Stimulated activated CD4-positive, alpha-beta T cell treated with anti-CD3 and anti-CD28 coated beads, Interleukin-1b, Interleukin-23, amount 100 ng/mL, for 24 hours (primary cell): ENCODE data around the gene PLXDC1.

ENCODE experiments used
- DNase-seq, 4 experiments: peaks; one replicate each; pipeline ENCODE4 v3.0.0-alpha.2; 2020; ENCODE audit warnings: low read depth in 4 of 4, low spot score in 1 of 4

The PLXDC1 gene

DNA sequence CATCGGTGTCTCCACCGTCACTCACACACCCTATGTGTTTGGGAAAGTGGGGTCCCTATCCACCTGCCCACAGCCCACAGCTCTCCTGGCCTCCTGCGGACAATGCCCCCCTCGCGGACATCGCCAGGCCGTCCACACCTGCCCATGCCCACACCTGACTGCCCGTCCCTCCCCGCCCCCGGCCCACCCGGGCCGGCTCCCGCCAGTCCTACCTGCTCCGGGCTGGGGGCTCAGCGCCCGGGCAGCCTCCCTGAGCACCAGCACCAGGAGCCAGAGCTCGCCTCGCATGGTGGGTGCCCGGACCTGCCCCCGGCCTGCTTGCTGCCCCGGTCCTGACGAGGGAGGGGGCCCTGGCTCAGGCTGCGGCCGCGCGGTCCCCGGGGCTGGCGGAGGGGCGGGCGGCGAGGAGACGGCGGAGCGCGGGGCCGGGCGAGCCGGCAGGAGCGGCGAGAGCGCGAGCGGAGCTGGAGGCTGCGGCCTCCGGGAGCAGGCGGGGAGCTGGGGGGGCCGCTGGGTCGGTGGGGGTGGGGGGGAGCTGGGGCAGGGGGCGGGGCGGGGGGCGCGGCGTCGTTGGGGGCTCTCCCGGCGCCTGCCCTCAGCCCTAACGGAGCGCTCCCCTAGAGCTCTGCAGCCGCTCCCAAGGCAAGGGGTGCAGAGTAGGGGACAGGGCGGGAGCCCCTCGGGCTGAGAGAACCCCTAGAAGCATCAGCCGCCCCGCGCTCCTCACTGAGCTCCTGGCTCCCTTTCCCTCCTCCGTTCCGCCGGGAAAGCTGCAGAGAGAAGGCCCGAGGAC is at the start of gene PLXDC1:
TSS of gene PLXDC1 (minus strand) at position 488 of the 793 bp plus-strand sequence. CDS start at position 288, 200 bp downstream.
- DNase-seq = no peak

DNA sequence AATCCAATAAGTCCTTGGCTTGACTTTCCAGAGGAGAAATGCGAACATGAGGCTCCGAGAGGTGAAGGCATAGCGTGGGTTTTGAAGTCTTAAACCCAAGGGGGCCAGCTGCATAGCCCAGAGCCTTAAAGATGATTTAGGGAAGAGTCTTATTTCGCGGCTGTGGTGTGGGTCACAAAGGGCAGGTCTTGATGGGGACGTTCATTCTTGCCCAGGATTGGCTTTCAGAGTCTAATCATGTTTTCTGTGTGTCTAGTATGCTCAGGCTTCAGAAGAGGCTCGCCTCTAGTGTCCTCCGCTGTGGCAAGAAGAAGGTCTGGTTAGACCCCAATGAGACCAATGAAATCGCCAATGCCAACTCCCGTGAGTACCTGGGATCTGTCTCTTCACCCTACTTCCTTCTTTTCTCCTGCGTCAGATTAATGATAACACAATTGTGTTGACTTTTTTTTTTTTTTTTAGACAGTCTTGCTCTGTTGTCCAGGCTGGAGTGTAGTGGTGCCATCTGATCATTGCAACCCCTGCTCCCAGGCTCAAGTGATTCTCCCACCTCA is 49.6 kb upstream of the PLXDC1 start:
- no peak for DNase-seq

DNA sequence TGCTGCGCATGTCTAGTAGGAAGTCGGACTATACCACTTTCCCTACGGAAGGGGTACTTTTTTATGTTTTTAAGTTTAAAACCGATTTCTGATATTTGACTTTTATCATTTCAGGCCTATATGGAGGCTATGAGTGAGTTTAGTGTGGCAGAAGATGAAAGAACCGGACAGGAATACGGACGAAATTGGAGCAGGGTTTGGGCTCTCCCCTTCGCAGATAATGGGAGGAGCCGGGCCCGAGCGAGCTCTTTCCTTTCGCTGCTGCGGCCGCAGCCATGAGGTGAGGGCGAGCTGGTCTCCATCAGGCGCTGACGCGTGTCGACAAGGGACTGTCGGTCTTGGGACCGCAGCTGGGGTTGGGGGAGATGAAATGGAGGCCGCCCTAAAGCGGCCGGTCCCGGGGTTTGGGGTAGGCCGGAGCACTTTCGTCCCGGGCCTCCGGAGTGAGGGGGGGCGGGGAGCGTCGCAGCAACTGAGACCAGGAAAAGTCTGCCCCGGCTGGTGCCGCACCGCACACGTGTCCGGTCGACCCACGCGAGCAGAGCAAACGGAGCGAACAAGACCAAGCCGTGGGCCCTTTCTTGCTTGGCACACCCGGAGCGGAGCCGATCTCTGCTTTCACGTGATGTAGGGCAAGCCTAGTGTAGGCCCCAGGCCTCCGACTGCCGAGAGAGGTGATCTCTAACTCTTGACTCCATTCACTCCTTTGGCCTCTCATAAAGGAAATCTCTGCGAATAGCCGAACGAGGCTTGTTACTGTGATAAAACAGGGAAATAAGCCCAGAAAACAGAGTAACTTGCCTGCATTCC is 48.8 kb upstream of the PLXDC1 start, which contains the start of gene RPL19:
TSS of gene RPL19 (plus strand) at position 214 of the 810 bp plus-strand sequence. CDS start at position 276, 62 bp downstream.
- DNase-seq = peak; percentile 65 to 71 (median 68)

- DNase-seq = peak; percentile 68 to 84 (median 78)
Measured at GRCh38 chr17:39199820-39200069, 48.3 kb upstream of the PLXDC1 start.

DNA sequence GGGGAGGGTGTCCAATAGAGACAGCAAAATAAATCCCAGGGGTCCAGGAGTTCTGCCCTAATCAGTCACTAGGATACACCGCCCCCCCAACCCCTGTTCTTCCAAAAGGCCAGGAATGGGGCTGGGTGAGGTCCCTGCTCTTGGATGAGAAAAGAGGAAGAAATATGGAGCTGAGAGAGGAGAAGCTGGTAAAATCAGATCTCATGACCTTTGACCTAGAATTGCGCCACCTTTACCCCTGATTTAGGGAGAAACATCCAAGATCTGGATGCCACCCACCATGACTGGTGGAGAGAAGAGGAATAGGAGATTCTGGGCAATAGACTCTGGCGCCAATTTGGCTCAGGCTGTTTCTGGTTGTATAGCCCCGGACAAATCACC is 46.7 kb upstream of the PLXDC1 start:
- no peak for DNase-seq

- DNase-seq = peak in 3 of 4 experiments; percentile 48 to 71 (median 56)
Measured at GRCh38 chr17:39197380-39198185, 46.1 kb upstream of the PLXDC1 start, which contains the start of gene CACNB1. TSS of gene CACNB1 (minus strand) at chr17:39197669. CDS start at chr17:39197495, 174 bp downstream.

- DNase-seq = no peak
Measured at GRCh38 chr17:39196808-39197291, 45.4 kb upstream of the PLXDC1 start.

DNA sequence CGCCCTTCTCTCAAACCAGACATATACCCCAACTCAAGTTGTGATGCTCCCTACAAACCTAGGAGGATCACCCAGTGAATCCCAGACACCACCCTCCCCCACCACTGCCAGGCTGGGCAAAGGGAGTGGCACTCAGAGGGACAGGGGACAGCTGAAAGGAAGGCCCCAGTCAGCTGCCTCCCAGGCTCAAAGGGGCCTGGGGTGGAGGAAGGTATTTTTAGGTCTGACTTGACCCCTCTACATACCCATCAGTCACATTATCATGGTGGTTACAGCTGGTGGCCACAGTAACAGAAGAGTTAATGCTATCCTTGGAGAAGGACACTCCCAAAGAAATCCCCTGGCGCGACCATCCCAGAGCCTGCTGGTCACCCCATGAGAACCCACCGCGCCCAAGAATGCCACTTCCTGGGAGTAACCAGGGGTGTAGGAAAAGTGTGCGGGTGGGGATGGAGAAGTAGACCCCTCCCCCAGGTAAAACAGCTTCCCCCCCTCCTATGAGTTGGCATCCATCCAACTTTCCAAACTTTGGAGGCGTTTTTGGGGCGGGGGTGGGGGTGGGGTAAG is 44.9 kb upstream of the PLXDC1 start:
- DNase-seq = no peak

DNA sequence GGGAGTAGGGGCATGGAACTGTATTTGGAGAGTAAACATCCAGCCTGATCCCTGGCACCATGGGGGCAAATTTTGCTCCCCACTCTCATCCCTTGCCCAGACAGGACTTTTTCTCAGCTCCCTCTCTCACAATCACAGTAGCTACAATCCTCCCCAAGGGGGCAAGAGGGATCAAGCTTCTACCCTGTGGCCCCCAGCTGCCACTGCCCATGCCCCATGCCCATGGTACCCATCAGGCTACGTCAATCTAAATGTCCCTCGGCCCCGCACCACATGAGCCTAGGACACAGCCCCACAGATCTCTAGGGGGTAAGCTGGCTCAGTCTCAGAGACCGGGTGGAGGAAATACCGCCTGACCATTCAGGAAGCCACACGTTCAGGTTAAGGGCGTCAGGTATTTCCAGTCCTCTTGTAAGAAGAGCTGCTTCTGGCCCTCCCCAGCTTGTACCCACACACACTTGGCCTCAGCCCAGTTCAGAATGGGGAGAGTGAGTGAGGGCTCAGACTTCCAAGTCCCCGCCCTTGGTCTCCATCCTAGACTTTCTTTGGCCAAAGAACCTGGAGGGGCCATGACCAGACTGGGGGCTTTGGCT is 44.2 kb upstream of the PLXDC1 start:
- no peak for DNase-seq

GRCh38 chr17:39194985-39195524 is 43.6 kb upstream of the PLXDC1 start:
- no peak for DNase-seq

DNA sequence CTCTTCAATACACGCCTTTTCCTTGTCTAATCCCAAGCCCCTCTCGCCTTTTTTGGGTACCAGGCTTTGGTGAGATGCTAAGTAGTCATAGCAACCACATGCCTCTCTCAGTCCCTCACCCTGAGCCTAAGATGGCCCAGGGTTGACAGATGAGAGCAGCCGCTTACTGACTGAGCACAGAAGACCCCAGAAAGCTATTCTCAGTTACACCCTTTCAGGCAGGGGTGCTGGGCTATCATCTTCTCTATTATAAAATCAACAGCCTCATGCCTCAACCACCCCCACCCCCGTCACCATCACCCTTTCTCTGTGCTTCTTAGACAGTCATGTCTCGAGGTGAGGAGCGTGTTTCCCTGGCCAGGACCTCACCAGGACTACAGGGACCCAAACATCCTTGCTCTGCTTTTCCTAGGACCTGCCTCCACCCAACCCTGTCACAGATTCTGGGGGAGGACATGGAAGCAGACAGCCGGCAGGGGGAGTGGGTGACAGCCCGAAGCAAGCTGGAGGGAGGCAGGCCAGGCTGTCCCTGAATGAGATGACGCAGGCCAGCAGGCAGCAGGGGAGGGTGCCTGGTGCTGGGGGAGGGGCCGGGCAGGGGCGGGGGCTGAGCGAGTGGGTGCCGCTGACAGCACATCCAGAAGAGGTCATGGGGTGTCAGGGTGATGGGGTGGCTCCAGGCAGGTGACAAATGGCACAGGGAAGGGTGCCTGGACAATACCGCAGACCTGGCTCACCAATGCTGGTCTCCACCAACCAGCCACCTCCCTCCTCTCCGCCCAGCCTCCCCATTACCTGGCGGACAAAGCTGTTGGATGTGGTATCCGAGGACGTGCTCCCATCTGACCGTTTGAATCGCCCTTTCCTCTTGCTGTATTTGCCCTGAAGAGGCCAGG is 42.9 kb upstream of the PLXDC1 start:
- no peak for DNase-seq

DNA sequence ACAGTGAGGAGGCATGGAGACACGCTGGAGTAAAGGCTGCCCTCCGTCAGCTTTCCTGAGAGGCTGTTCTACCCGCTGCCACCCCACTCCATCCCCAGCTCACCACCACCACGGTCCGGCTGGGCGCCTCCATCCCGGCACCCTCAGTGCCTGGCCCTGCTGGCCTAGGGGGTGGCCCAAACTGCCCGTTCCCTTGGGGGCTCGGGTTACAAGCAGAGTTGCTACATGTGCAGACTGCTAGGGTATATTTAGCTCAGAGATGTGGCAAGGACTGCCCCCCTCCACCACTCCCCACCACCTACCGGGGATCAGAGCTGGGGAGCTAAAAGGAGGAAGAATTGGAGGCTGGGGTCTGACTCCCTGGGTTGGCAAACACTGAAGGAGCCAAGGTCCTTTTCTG is 41.9 kb upstream of the PLXDC1 start:
- no peak for DNase-seq

- DNase-seq = no peak
Measured at GRCh38 chr17:39192901-39193300, 41.5 kb upstream of the PLXDC1 start.

GRCh38 chr17:39191750-39192510 is 40.5 kb upstream of the PLXDC1 start:
- DNase-seq = no peak

- DNase-seq = no peak
Measured at GRCh38 chr17:39187152-39187830, 35.9 kb upstream of the PLXDC1 start.

DNA sequence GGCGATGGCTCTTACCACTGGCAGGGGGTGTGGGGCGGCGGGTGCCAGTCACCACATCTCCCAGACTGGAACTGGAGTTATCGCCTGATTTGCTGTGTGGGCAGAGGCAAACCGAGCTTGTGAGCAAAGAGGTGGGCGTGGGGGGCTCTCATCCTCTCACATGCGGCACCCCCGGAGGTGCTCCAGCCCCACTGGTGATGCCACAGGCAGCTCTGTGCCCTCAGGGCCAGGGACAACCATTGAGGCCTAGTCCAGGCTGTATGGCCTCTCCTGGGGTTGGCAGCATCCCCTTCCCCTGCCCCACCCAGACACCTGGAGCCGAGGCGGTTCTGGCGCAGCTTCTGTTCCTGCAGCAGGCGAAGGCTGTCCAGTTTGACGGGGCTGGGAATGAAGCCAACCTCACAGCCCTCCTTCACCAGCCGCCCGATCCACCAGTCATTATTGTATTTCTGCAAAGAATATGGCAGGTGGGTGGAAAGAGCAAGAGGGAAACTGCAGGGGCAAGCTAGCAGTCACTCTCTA is 35.1 kb upstream of the PLXDC1 start:
- no peak for DNase-seq

DNA sequence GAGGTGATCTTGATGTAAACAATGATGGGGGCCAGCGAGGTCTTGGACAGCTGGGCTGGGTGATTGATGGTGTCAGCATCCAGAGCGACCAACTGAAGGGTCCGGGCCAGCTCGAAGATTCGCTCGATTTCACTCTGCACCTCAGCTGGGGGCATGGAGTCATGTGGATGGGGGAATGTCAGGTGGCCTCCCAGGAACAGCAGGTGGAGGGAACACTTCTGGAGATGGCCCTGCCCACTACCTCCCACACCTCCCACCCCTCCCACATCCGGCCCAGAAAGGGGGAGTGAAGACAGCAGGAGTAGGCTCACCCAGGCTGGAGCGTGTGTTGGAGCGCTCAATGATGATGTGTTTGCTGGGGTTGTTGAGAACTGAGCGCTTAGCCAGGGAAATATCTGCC is 32.3 kb upstream of the PLXDC1 start:
- DNase-seq = no peak
